Left lung (tissue), 10 donors: ENCODE data around the gene TTYH1. TPM values are rescaled to one million over a fixed set of nuclear protein-coding genes. Genes with fewer than 3 reads are reported as not detected.

ENCODE experiments used
- ATAC-seq: fragments of 200-7000 bp; cut with Tn5 transposase; one replicate; pipeline ENCODE4 v1.9.1; 2020; ENCODE audit warnings: moderate library complexity
- DNase-seq, 4 donors: peaks; one replicate each; pipeline ENCODE4 v3.0.0-alpha.2; 2013 to 2020
- H3K27ac ChIP-seq, 2 donors: fragments of 200-600 bp; sonication (generic) in 1 of 2; one replicate each; pipeline versions ENCODE4 v1.5.0 to v1.8.0; 2020 to 2021
- H3K27me3 ChIP-seq, 2 donors: fragments of 200-600 bp; sonication (generic) in 1 of 2; one replicate each; pipeline versions ENCODE4 v1.5.0 to v1.8.0; 2020 to 2021
- H3K36me3 ChIP-seq, 2 donors: fragments of 200-600 bp; sonication (generic) in 1 of 2; one replicate each; pipeline versions ENCODE4 v1.5.0 to v1.8.0; 2020 to 2021
- H3K4me1 ChIP-seq, 2 donors: fragments of 200-600 bp; one replicate each; pipeline ENCODE4 v1.8.0; 2021
- H3K4me3 ChIP-seq, 2 donors: fragments of 200-600 bp; sonication (generic) in 1 of 2; one replicate each; pipeline versions ENCODE4 v1.5.0 to v1.8.0; 2020 to 2021; ENCODE audit warnings: mild to moderate bottlenecking in 1 of 2
- H3K9me3 ChIP-seq, 2 donors: fragments of 200-600 bp; sonication (generic) in 1 of 2; one replicate each; pipeline versions ENCODE4 v1.5.0 to v1.8.0; 2020 to 2021
- CTCF ChIP-seq, 2 donors: fragments of 200-600 bp; sonication (generic) in 1 of 2; IDR thresholded peaks; one replicate each; pipeline versions ENCODE4 v1.5.0 to v1.8.0; 2021; ENCODE audit warnings: antibody characterized with exemption in 2 of 2
- intact Hi-C, 2 donors: fragments of 100-400 bp; cut with DNase I; formaldehyde crosslinking; loops; one replicate each; pipeline versions ENCODE4 v1.11.2 to v1.14.2; 2022
- polyA plus RNA-seq, 6 donors: library from polyadenylated mRNA; unstranded; fragments of 120-200 nt; gene quantifications; one replicate each; pipeline ENCODE4 v1.2.1, GENCODE V29; 2013; ENCODE audit not compliant: insufficient read length in 6 of 6
- total RNA-seq, 2 donors: library from RNA; stranded (reverse); fragmentation: NEBNext Ultra II Directional; extraction: Animal tissue kit (Norgen Biotek cat#: 25700); gene quantifications; one replicate each; pipeline ENCODE4 v1.2.1, GENCODE V29; 2021
- donor health status: DM: no; HTN: yes; CAD: no.
- donor health status: DM: no; HTN: no; CAD: no.

The TTYH1 gene
- total and polyA plus RNA-seq, 8 donors = 2.3 to 13.4 (median 4.7) TPM; not detected in 2

- no peak overlapping the region for H3K27ac ChIP-seq
- H3K4me1 ChIP-seq = peaks cover 0 to 28% of the 10 kb centered on the region in 2 donors
- DNase-seq = no peak
- peaks cover 0 to 95% of the 10 kb centered on the region in 2 donors for H3K27me3 ChIP-seq
- no peak for TF ChIP-seq CTCF (IDR thresholded peaks at IDR 0.05)
- intact Hi-C loops = no loop called here
- no peaks in the 10 kb centered on the region for H3K9me3 ChIP-seq
- ATAC-seq = no peak
- H3K4me3 ChIP-seq = no peak overlapping the region
- H3K36me3 ChIP-seq = no peaks in the 10 kb centered on the region
Observed at GRCh38 chr19:54477650-54478049, 62.4 kb downstream of the TTYH1 start.

GRCh38 chr19:54478677-54479266, 63.5 kb downstream of the TTYH1 start:
- no peak overlapping the region for H3K4me3 ChIP-seq
- no peaks in the 10 kb centered on the region for H3K9me3 ChIP-seq
- peaks cover 0 to 26% of the 10 kb centered on the region in 2 donors for H3K4me1 ChIP-seq
- no peak overlapping the region for H3K27ac ChIP-seq
- peak; percentile 48 to 54 for TF ChIP-seq CTCF (IDR thresholded peaks at IDR 0.05)
- H3K27me3 ChIP-seq = peaks cover 0 to 91% of the 10 kb centered on the region in 2 donors
- no peaks in the 10 kb centered on the region for H3K36me3 ChIP-seq
- intact Hi-C loops = no loop called here
- DNase-seq = peak in 1 of 4 donors; percentile 67
- peak; percentile 64 for ATAC-seq

GRCh38 chr19:54480051-54480450, 64.8 kb downstream of the TTYH1 start:
- Histone ChIP-seq H3K4me3 (no peak overlapping the region), H3K9me3 (no peaks in the 10 kb centered on the region), H3K4me1 (peaks cover 0 to 26% of the 10 kb centered on the region in 2 donors), H3K27ac (no peak overlapping the region), H3K27me3 (peaks cover 0 to 91% of the 10 kb centered on the region in 2 donors), H3K36me3 (no peaks in the 10 kb centered on the region)
- intact Hi-C loops = loop anchor here in 1 of 2 donors (5.0 kb wide), 1 partner anchor 197 kb away; no protein-coding TSS in a partner anchor
- DNase-seq = no peak
- no peak for ATAC-seq
- TF ChIP-seq CTCF (IDR thresholded peaks at IDR 0.05) = no peak

GRCh38 chr19:54481326-54481930, 66.2 kb downstream of the TTYH1 start:
- DNase-seq (no peak), ATAC-seq (peak; percentile 72)
- Histone ChIP-seq H3K27me3 (peaks cover 0 to 91% of the 10 kb centered on the region in 2 donors), H3K4me1 (peaks cover 0 to 26% of the 10 kb centered on the region in 2 donors), H3K9me3 (no peaks in the 10 kb centered on the region), H3K27ac (no peak overlapping the region), H3K36me3 (no peaks in the 10 kb centered on the region), H3K4me3 (no peak overlapping the region)
- intact Hi-C loops = loop anchor here in 1 of 2 donors (5.0 kb wide), 1 partner anchor 196 kb away; no protein-coding TSS in a partner anchor
- peak; percentile 56 to 57 for TF ChIP-seq CTCF (IDR thresholded peaks at IDR 0.05)

- Histone ChIP-seq H3K27me3 (peaks cover 0 to 91% of the 10 kb centered on the region in 2 donors), H3K9me3 (no peaks in the 10 kb centered on the region), H3K4me1 (peaks cover 0 to 26% of the 10 kb centered on the region in 2 donors), H3K36me3 (no peaks in the 10 kb centered on the region), H3K27ac (no peak overlapping the region), H3K4me3 (no peak overlapping the region)
- ATAC-seq = no peak
- no peak for TF ChIP-seq CTCF (IDR thresholded peaks at IDR 0.05)
- intact Hi-C loops = loop anchor here in 1 of 2 donors (5.0 kb wide), 1 partner anchor 194 kb away; no protein-coding TSS in a partner anchor
- no peak for DNase-seq
Observed at GRCh38 chr19:54482889-54483288, 67.6 kb downstream of the TTYH1 start.
